ENCODE measurements around the gene FZD2.
"Not testable (repeated sequence)": the region's sequence is repeated elsewhere in the genome, so short reads cannot be mapped to it uniquely, and the experiment has no call there.

The FZD2 gene

DNA sequence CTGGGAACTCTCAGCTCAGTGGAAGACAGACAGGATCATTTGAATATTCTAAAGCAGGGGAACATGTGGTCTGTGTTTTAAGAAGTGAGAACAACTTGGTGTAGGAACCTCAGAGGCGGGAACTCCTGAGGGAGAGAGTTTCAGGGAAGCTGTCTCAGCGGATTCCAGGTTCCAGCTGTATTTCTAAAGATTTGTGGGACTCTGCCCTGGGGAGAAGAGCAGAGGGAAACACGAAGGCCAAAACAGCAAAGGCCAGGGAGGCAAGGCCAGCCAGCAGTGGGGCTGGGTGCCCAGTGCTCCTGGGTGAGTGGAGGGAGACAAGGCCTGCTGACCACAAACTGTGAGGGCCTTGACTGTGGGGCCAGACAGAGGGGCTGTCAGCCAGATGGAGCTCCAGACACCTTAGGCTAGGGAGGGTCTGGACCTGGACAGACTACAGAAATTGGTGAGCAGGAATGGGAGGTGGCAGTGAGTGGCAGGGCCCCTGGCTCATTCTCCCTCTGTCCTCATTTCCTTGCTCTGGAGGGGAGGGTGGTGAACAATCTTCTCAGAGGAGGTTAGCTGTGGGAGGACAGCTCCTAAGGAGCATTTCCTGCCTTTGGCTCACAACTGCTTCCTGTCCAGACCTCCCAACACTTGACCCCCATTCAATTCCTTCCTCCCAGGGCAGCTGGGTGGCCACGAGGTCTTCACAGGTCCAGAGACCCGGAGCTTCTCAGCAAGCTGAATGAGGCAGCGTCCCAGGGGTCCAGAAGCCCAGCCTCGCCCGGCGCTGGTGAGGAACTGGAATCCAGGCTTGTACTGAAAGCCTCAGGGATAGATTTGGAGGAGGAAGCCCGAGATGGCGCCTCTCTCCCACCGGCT, 21.0 kb upstream of the FZD2 start:
- Histone ChIP-seq H3K36me3 (ENCODE audit: control insufficient read depth, insufficient read depth, low read length) (no peaks in the 10 kb centered on the region), H3K27me3 (replicated peaks; ENCODE audit: control insufficient read depth, insufficient read depth, low read length) (no peaks in the 10 kb centered on the region), H3K4me3 (replicated peaks; ENCODE audit: low read depth, low read length) (no peak overlapping the region)
- TF ChIP-seq, protein P1, sequence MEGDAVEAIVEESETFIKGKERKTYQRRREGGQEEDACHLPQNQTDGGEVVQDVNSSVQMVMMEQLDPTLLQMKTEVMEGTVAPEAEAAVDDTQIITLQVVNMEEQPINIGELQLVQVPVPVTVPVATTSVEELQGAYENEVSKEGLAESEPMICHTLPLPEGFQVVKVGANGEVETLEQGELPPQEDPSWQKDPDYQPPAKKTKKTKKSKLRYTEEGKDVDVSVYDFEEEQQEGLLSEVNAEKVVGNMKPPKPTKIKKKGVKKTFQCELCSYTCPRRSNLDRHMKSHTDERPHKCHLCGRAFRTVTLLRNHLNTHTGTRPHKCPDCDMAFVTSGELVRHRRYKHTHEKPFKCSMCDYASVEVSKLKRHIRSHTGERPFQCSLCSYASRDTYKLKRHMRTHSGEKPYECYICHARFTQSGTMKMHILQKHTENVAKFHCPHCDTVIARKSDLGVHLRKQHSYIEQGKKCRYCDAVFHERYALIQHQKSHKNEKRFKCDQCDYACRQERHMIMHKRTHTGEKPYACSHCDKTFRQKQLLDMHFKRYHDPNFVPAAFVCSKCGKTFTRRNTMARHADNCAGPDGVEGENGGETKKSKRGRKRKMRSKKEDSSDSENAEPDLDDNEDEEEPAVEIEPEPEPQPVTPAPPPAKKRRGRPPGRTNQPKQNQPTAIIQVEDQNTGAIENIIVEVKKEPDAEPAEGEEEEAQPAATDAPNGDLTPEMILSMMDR (IDR thresholded peaks at IDR 0.05; ENCODE audit: insufficient read depth, low read length, poor library complexity, severe bottlenecking): no peak
- DNase-seq (ENCODE audit: extremely low read depth, insufficient read length): no peak

DNA sequence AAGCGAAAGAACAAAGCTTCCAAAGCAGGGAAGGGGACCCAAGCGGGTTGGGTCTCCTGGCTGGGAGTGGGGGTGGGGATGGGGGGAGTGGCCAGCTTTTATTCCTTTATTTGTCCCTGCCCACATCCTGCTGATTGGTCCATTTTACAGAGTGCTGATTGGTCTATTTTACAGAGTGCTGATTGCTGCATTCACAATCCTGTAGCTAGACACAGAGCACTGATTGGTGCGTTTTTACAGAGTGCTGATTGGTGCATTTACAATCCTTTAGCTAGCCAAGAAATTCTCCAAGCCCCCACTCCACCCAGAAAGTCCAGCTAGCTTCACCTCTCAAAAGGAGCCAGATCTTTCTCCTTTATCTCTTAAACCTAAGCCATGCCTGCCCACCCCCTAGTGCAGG, 19.4 kb upstream of the FZD2 start:
- H3K4me3 ChIP-seq (replicated peaks; ENCODE audit: low read depth, low read length); DNase-seq (ENCODE audit: extremely low read depth, insufficient read length); H3K27me3 ChIP-seq (replicated peaks; ENCODE audit: control insufficient read depth, insufficient read depth, low read length); H3K36me3 ChIP-seq (ENCODE audit: control insufficient read depth, insufficient read depth, low read length): not testable (repeated sequence)

DNA sequence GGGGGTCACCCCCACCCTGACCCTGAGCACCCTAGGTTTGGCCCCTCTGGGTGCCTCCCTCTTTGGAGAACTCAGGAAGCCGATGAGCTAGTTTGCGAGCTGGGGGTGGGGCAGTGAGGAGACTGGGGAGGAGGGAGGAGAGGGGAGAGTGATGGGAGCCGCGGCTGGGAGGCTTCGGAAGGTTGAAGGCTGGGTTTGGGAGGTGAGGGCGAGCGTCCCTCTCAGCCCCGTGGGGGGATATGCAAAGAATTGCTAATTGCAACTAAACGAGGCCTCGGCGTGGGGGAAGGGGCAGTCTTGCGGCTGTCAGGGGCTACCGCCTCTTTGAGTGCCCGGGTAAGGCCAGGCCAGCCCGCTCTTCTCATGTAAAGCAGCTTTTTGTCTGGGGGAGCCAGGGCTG, 17.6 kb upstream of the FZD2 start:
- Histone ChIP-seq H3K27me3 (replicated peaks; ENCODE audit: control insufficient read depth, insufficient read depth, low read length) (no peaks in the 10 kb centered on the region), H3K36me3 (ENCODE audit: control insufficient read depth, insufficient read depth, low read length) (no peaks in the 10 kb centered on the region), H3K4me3 (replicated peaks; ENCODE audit: low read depth, low read length) (no peak overlapping the region)
- TF ChIP-seq, protein P1 (IDR thresholded peaks at IDR 0.05; ENCODE audit: insufficient read depth, low read length, poor library complexity, severe bottlenecking): no peak
- no peak for DNase-seq (ENCODE audit: extremely low read depth, insufficient read length)

DNA sequence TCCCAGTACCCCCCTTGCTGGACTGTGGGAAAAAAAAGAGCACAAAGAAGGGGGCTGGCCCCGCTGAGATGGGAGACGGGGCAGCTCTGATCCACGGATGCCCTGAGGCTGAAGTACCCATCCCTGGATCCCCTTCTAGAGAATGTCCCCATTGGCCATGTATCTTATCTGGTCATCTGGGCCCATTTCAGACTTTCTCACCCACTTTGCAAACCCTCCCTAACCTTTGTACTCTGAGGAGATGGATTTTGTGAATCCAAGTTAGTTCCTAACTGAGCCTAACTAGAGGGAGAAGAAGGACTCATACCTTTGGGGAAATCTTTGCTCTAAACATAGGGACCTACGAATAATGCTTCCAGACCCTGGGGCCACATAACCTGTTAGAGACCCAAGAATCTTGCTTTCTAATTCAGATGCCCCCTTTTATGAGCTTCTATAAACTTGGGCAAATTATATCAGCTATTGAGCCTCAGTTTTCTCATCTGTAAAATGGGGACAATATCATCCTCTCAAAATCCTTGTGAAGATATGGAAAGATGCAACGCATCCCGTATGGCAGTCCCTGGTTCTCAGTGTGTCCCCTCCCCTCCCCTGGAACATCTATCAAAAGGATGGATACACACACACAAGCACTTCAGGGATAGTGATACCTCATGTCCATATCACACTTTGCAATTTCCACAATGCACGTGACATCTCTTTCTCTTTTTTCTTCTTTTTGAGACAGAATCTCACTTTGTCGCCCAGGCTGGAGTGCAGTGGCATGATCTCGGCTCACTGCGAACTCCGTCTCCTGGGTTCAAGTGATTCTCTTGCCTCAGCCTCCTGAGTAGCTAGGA, 16.8 kb upstream of the FZD2 start:
- no peak for DNase-seq (ENCODE audit: extremely low read depth, insufficient read length)
- TF ChIP-seq, protein P1 (IDR thresholded peaks at IDR 0.05; ENCODE audit: insufficient read depth, low read length, poor library complexity, severe bottlenecking): no peak
- no peaks in the 10 kb centered on the region for H3K36me3 ChIP-seq (ENCODE audit: control insufficient read depth, insufficient read depth, low read length)
- no peak overlapping the region for H3K4me3 ChIP-seq (replicated peaks; ENCODE audit: low read depth, low read length)
- no peaks in the 10 kb centered on the region for H3K27me3 ChIP-seq (replicated peaks; ENCODE audit: control insufficient read depth, insufficient read depth, low read length)

DNA sequence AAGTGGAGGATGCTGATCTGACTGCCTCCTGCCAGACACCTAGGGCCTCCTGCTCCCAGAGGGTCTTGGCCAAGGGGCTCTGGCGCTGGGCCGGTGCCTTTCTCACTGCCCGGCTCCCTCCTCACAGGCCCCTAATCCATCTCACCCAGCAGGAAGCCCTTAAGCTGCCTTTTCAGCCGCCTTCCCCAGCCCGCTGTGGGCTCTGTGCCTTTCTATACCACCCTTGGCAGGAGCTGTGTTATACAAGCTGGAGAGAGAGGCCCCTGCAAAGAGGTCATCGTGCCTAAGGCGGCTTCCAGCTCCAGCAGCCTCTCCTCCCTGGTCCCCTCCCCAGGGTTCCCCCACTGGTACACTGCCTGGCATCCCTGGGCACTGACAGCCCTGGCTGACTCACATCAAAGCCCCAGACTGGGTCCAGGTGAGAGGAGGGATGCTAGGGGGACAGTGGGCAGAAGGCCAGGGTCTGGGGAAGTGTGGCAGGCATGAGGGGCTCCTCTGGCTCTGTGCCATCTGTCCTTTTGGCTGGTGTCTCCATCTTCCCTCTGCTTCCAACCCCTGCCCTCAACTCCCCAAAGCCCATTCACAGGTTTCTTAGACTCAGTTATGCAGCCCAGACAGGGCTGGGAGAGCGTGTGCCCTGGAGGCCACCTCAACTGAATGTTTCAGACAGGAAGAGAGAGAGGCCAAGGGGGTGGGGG, 15.3 kb upstream of the FZD2 start:
- TF ChIP-seq, protein P1 (IDR thresholded peaks at IDR 0.05; ENCODE audit: insufficient read depth, low read length, poor library complexity, severe bottlenecking): no peak
- no peaks in the 10 kb centered on the region for H3K36me3 ChIP-seq (ENCODE audit: control insufficient read depth, insufficient read depth, low read length)
- no peak for DNase-seq (ENCODE audit: extremely low read depth, insufficient read length)
- H3K27me3 ChIP-seq (replicated peaks; ENCODE audit: control insufficient read depth, insufficient read depth, low read length): no peaks in the 10 kb centered on the region
- no peak overlapping the region for H3K4me3 ChIP-seq (replicated peaks; ENCODE audit: low read depth, low read length)

Measured in GM06990 (cell line).